ENCODE data around the gene PEPD. TPM values are rescaled to one million over a fixed set of nuclear protein-coding genes. Genes with fewer than 3 reads are reported as not detected.

PEPD gene
- total and polyA plus RNA-seq, 7 experiments from 2014 or later: 21.9 to 126 (median 24.6) TPM

DNA sequence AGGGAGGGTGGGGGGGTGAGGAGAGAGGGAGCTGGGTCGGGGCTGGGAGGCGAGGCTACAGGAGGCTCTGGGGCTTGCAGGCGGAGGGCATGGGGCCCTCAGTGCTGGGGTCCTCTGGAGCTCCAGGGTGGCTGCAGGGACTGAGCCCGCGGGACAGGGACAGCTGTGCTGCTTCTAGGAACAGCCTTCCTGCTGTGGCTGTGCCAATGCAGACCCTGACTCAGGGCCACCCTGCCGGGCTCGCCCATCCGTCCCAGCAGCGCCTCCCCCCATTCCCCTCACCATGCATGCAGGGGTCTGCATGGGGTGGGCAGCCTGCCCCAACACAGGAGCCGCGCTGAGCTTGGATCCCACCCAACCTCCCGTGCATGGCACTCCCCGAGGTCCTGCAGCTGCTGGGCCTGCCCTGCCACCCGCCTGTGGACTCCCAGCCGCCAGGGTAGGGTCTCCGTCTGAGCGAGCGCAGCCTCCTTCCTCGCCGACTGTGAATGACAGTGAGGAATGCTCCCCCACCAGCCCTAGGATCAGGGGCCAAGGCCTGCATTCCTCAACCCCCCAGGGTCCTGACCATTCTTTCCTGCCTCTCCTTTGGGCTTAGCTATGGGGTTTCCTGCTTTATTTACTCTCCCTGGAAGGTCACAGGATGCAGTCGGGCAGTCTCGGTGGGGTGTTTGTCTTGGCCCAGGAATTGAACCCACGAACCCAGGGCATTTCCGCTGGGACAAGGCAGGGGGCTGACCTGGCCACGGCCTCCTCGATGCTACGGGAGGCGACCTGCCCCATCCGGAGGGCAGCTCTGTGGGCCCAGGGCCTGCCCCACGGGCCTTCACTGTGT, 124.7 kb downstream of the PEPD start:
- Mint-ChIP-seq H3K9me3 (peaks cover 0 to 2% (median 0%) of the 10 kb centered on the region in 11 donors), H3K4me1 (peaks cover 0 to 6% (median 0%) of the 10 kb centered on the region in 7 donors), H3K36me3 (peaks cover 0 to 5% (median 0%) of the 10 kb centered on the region in 5 donors), H3K27me3 (no peaks in the 10 kb centered on the region), H3K27ac (no peak overlapping the region), H3K4me3 (no peak overlapping the region)
- ChIA-PET CTCF (no interaction called here), POLR2A (no interaction called here)
- intact Hi-C loops (cut with micrococcal nuclease): no loop called here
- no peaks in the 10 kb centered on the region for H3K9me3 ChIP-seq (ENCODE audit: control insufficient read depth in 2 of 3, low read length in 3 of 3)
- no peaks in the 10 kb centered on the region for H3K4me1 ChIP-seq (ENCODE audit: control insufficient read depth in 2 of 2, insufficient read depth in 2 of 2, low read length in 2 of 2)
- no peak overlapping the region for H3K27ac ChIP-seq (ENCODE audit: low read depth, low read length)
- no peak for DNase-seq
- H3K36me3 ChIP-seq (ENCODE audit: control insufficient read depth in 2 of 3, insufficient read depth in 3 of 3, low read length in 3 of 3): peaks cover 0 to 4% (median 0%) of the 10 kb centered on the region in 3 experiments
- H3K4me3 ChIP-seq (ENCODE audit: low read length): no peak overlapping the region
- no peaks in the 10 kb centered on the region for H3K27me3 ChIP-seq (ENCODE audit: control insufficient read depth in 2 of 2, insufficient read depth in 2 of 2, low read length in 2 of 2)
- ATAC-seq: no peak

DNA sequence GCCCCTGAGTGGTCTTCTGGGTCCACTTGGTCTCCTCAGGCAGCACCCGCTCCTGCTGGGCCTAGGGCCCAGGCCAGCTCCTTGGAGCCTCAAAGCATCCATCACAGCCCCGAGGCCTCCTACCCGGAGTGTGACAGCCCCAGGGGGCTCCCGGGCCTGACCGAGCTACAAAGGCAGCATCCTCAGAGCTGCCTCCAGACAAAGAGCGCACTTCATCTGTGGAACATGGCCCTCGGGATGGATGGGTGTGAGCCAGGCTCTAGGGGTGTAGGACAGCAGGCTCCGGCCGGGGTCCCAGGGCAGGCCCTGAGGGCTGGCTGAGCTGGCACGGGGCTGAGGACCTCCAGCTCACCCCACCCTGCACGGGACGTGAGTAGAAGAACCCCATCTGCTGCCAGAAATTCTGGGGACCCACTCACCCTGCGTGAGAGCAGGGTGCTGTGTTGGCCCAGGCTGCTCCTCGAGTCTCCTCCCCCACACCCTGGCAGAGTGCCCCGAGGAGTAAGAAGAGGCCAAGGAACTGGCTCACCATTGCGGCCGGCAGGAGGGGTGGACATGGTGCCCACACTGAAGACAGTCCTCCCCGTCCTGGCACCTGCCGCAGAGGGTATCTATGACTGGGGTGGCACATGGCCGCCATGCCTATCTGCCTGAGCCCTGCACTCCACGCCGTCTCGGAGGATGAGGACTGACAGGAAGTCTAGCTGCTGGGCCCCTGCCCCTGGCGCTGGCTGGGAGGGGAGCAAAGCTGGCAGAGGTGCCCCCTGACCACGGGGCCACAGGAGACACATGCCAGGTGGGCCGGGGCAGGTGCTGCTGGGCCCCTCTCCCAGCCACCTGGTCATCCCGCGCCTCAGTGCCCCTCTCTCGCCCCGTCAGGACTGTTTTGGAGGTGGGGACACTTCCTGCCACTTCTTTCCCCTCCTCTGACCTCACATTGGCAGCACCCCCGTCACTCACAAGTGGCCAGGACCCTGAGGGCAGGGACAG, 125.7 kb downstream of the PEPD start:
- no peak for ATAC-seq
- CTCF ChIA-PET: interaction anchor here (0.6 to 0.9 kb wide), 2 partner anchors 89 to 246 kb away, joined by 3 to 4 read pairs; no protein-coding TSS in a partner anchor
- peak overlapping the region in 1 of 9 donors; percentile 31 for H3K27ac Mint-ChIP-seq
- H3K9me3 Mint-ChIP-seq: peaks cover 0 to 2% (median 0%) of the 10 kb centered on the region in 11 donors
- peaks cover 0 to 5% (median 0%) of the 10 kb centered on the region in 5 donors for H3K36me3 Mint-ChIP-seq
- H3K4me1 Mint-ChIP-seq: peaks cover 0 to 6% (median 0%) of the 10 kb centered on the region in 7 donors
- no peaks in the 10 kb centered on the region for H3K27me3 Mint-ChIP-seq
- no peak overlapping the region for H3K4me3 Mint-ChIP-seq
- Histone ChIP-seq H3K27me3 (ENCODE audit: control insufficient read depth in 2 of 2, insufficient read depth in 2 of 2, low read length in 2 of 2) (no peaks in the 10 kb centered on the region), H3K36me3 (ENCODE audit: control insufficient read depth in 2 of 3, insufficient read depth in 3 of 3, low read length in 3 of 3) (peaks cover 0 to 4% (median 0%) of the 10 kb centered on the region in 3 experiments), H3K4me1 (ENCODE audit: control insufficient read depth in 2 of 2, insufficient read depth in 2 of 2, low read length in 2 of 2) (no peaks in the 10 kb centered on the region), H3K9me3 (ENCODE audit: control insufficient read depth in 2 of 3, low read length in 3 of 3) (no peaks in the 10 kb centered on the region), H3K27ac (ENCODE audit: low read depth, low read length) (no peak overlapping the region), H3K4me3 (ENCODE audit: low read length) (no peak overlapping the region)
- intact Hi-C loops (cut with micrococcal nuclease): no loop called here
- DNase-seq: no peak
- POLR2A ChIA-PET: no interaction called here

DNA sequence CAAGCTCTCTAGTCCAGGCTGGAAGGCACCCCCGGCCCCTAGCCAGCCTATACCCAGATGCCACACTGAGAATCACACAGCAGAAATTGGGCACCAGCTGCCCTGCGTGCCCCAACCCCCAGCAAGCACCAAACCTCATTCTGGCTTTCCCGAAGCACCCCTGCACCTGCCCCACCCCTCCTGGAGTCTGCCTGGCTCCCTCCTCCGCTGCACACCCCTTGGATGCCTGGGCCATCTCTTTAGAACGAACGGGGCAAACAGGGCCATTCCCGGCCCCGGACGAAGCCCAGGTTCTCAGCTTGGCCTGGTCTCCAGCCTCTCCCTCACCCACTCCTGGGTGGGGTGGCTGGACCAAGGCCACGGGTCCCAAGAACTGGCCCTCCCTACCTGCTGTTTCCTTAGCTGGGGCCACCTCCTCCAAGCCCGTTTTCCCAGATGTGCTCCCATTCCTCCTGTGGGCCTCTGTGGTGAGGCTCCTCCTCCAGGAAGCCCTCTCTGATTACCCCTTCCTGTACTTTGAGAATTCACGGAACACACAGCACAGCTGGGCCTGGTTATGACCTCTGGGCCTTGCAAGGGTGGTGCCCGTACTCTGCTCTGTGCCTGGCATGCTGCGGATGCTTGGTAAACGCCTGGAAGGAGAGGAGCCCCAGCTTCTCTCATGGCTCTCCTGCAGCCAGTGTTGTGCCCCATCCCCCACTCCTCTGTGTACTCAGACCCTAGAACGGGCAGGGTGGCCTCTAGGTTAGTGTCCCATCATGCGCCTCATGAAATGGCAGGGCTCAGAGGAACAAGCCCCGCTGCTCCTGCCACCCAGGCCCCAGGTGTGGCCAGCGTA, 126.6 kb downstream of the PEPD start:
- Mint-ChIP-seq H3K27me3 (no peaks in the 10 kb centered on the region), H3K27ac (peak overlapping the region in 1 of 9 donors; percentile 31), H3K36me3 (peaks cover 0 to 5% (median 0%) of the 10 kb centered on the region in 5 donors), H3K4me3 (no peak overlapping the region), H3K4me1 (peaks cover 0 to 6% (median 0%) of the 10 kb centered on the region in 7 donors), H3K9me3 (peaks cover 0 to 2% (median 0%) of the 10 kb centered on the region in 11 donors)
- Histone ChIP-seq H3K27me3 (ENCODE audit: control insufficient read depth in 2 of 2, insufficient read depth in 2 of 2, low read length in 2 of 2) (no peaks in the 10 kb centered on the region), H3K4me3 (ENCODE audit: low read length) (no peak overlapping the region), H3K9me3 (ENCODE audit: control insufficient read depth in 2 of 3, low read length in 3 of 3) (no peaks in the 10 kb centered on the region), H3K36me3 (ENCODE audit: control insufficient read depth in 2 of 3, insufficient read depth in 3 of 3, low read length in 3 of 3) (peaks cover 0 to 4% (median 0%) of the 10 kb centered on the region in 3 experiments), H3K27ac (ENCODE audit: low read depth, low read length) (no peak overlapping the region), H3K4me1 (ENCODE audit: control insufficient read depth in 2 of 2, insufficient read depth in 2 of 2, low read length in 2 of 2) (no peaks in the 10 kb centered on the region)
- ATAC-seq: no peak
- CTCF ChIA-PET: interaction anchor here (0.6 to 0.9 kb wide), 3 partner anchors 26 to 245 kb away, joined by 3 to 4 read pairs (median 3); no protein-coding TSS in a partner anchor
- no peak for DNase-seq
- intact Hi-C loops (cut with micrococcal nuclease): no loop called here
- POLR2A ChIA-PET: no interaction called here

GRCh38 chr19:33394006-33394722, 127.4 kb downstream of the PEPD start:
- H3K27me3 Mint-ChIP-seq: no peaks in the 10 kb centered on the region
- ATAC-seq (peak; percentile 58), DNase-seq (no peak)
- H3K4me3 ChIP-seq (ENCODE audit: low read length): no peak overlapping the region
- intact Hi-C loops (cut with micrococcal nuclease): no loop called here
- H3K27ac Mint-ChIP-seq: no peak overlapping the region
- no peaks in the 10 kb centered on the region for H3K27me3 ChIP-seq (ENCODE audit: control insufficient read depth in 2 of 2, insufficient read depth in 2 of 2, low read length in 2 of 2)
- POLR2A ChIA-PET: no interaction called here
- peaks cover 0 to 6% (median 0%) of the 10 kb centered on the region in 7 donors for H3K4me1 Mint-ChIP-seq
- H3K4me1 ChIP-seq (ENCODE audit: control insufficient read depth in 2 of 2, insufficient read depth in 2 of 2, low read length in 2 of 2): no peaks in the 10 kb centered on the region
- H3K36me3 ChIP-seq (ENCODE audit: control insufficient read depth in 2 of 3, insufficient read depth in 3 of 3, low read length in 3 of 3): peaks cover 0 to 4% (median 0%) of the 10 kb centered on the region in 3 experiments
- H3K4me3 Mint-ChIP-seq: no peak overlapping the region
- H3K9me3 ChIP-seq (ENCODE audit: control insufficient read depth in 2 of 3, low read length in 3 of 3): no peaks in the 10 kb centered on the region
- H3K9me3 Mint-ChIP-seq: peaks cover 0 to 4% (median 0%) of the 10 kb centered on the region in 11 donors
- CTCF ChIA-PET: interaction anchor here (0.6 kb wide), 1 partner anchor 27 kb away, joined by 3 read pairs; no protein-coding TSS in a partner anchor
- peaks cover 0 to 5% (median 0%) of the 10 kb centered on the region in 5 donors for H3K36me3 Mint-ChIP-seq
- no peak overlapping the region for H3K27ac ChIP-seq (ENCODE audit: low read depth, low read length)

- Mint-ChIP-seq H3K4me1 (peaks cover 0 to 6% (median 0%) of the 10 kb centered on the region in 7 donors), H3K27ac (no peak overlapping the region), H3K9me3 (peaks cover 0 to 1% (median 0%) of the 10 kb centered on the region in 11 donors), H3K4me3 (no peak overlapping the region), H3K27me3 (no peaks in the 10 kb centered on the region), H3K36me3 (no peaks in the 10 kb centered on the region)
- CTCF ChIA-PET: no interaction called here
- DNase-seq: peak in 1 of 9 donors; percentile 3
- no peaks in the 10 kb centered on the region for H3K9me3 ChIP-seq (ENCODE audit: control insufficient read depth in 2 of 3, low read length in 3 of 3)
- no peaks in the 10 kb centered on the region for H3K4me1 ChIP-seq (ENCODE audit: control insufficient read depth in 2 of 2, insufficient read depth in 2 of 2, low read length in 2 of 2)
- no peaks in the 10 kb centered on the region for H3K27me3 ChIP-seq (ENCODE audit: control insufficient read depth in 2 of 2, insufficient read depth in 2 of 2, low read length in 2 of 2)
- no peak overlapping the region for H3K4me3 ChIP-seq (ENCODE audit: low read length)
- H3K36me3 ChIP-seq (ENCODE audit: control insufficient read depth in 2 of 3, insufficient read depth in 3 of 3, low read length in 3 of 3): peaks cover 0 to 4% (median 0%) of the 10 kb centered on the region in 3 experiments
- intact Hi-C loops (cut with micrococcal nuclease): no loop called here
- POLR2A ChIA-PET: no interaction called here
- ATAC-seq: no peak
- no peak overlapping the region for H3K27ac ChIP-seq (ENCODE audit: low read depth, low read length)
Observed at GRCh38 chr19:33393286-33394005, 128.1 kb downstream of the PEPD start.

Measured in naive thymus-derived CD4-positive, alpha-beta T cell (primary cell).